K562 (cell line): ENCODE measurements around the gene TYW3. TPM values are rescaled to one million over a fixed set of nuclear protein-coding genes. Genes with fewer than 3 reads are reported as not detected.

Experiments
- AFF4 ChIP-seq: sonication (generic); formaldehyde crosslinking; IDR thresholded peaks from 2 replicates; pipeline ENCODE4 v1.8.0; 2023; ENCODE audit warnings: mild to moderate bottlenecking, missing genetic modification reagents
- HDAC2 ChIP-seq: fragments of 450-650 bp; IDR thresholded peaks from 2 replicates; pipeline ENCODE4 v1.6.1; 2016; ENCODE audit warnings: mild to moderate bottlenecking
- POLR2A ChIP-seq: fragments of 450-650 bp; conservative IDR thresholded peaks from 2 replicates; pipeline ENCODE4 v1.6.1; 2016
- TGIF2 ChIP-seq: sonication (generic); formaldehyde crosslinking; IDR thresholded peaks from 2 replicates; pipeline ENCODE4 v1.8.1; 2022; ENCODE audit warnings: mild to moderate bottlenecking, missing genetic modification reagents, moderate library complexity
- U2AF2 ChIP-seq: fragments of 200-400 bp; formaldehyde crosslinking; optimal IDR thresholded peaks from 2 replicates; pipeline ENCODE3; 2017; ENCODE audit warnings: low read depth, mild to moderate bottlenecking, low read length
- ZBTB7A ChIP-seq: IDR thresholded peaks from 2 replicates; pipeline ENCODE4 v1.6.1; 2011; ENCODE audit warnings: low read depth, mild to moderate bottlenecking, low read length, moderate library complexity, borderline replicate concordance; ENCODE audit not compliant: control insufficient read depth
- ZNF407 ChIP-seq: fragments of 450-650 bp; IDR thresholded peaks from 2 replicates; pipeline ENCODE4 v1.6.1; 2016; ENCODE audit warnings: low read depth
- ZNF444 ChIP-seq: fragments of 250-450 bp; sonication (Bioruptor Pico); IDR thresholded peaks from 2 replicates; pipeline ENCODE4 v1.4.0; 2020; ENCODE audit warnings: mild to moderate bottlenecking, moderate library complexity
- ZNF696 ChIP-seq: fragments of 250-450 bp; sonication (Bioruptor Pico); conservative IDR thresholded peaks from 2 replicates; pipeline ENCODE4 v1.4.0; 2020; ENCODE audit warnings: mild to moderate bottlenecking, moderate library complexity
- polyA plus RNA-seq, 8 experiments: library from polyadenylated mRNA; depleted of rRNA in 4 of 8; stranded (reverse) in 5 of 8; unstranded in 3 of 8; fragments of >200 nt; fragmentation: Nextera tagmentation in 2 of 8; fragmentation: Illumina TruSeq in 1 of 8; extraction: Ambion mirVana in 2 of 8; extraction: Trizol in 1 of 8; gene quantifications; 2 replicates each; pipeline versions ENCODE4 v1.2.1 to v1.2.3, GENCODE V29; 2011 to 2014; ENCODE audit warnings: inconsistent platforms in 1 of 8, missing spikeins in 1 of 8
- total RNA-seq, 7 experiments: library from RNA; depleted of rRNA in 6 of 7; stranded (reverse); fragments of >200 nt in 6 of 7; fragmentation: Illumina TruSeq in 2 of 7; extraction: Trizol in 2 of 7; gene quantifications; 2 replicates each; pipeline versions ENCODE4 v1.2.1 to v1.2.3, GENCODE V29; 2011 to 2021; ENCODE audit warnings: low replicate concordance in 1 of 7
- TF ChIP-seq, protein P1 (sequence below): fragments of 200-800 bp; sonication (Bioruptor generic); IDR thresholded peaks from 2 replicates; pipeline ENCODE4 v1.6.1; 2017; ENCODE audit warnings: missing genetic modification characterization, missing compliant biosample characterization

Gene TYW3
- total and polyA plus RNA-seq, 9 of the 15 experiments (the other 6 are each of a cell fraction or from before 2014, with no cell fraction given): 22.0 to 54.0 (median 41.1) TPM

- no peak for TF ChIP-seq ZNF407
- no peak for TF ChIP-seq HDAC2
- TF ChIP-seq ZNF696 (CRISPR knock-in tag): no peak
- TF ChIP-seq U2AF2: no peak
- no peak for TF ChIP-seq AFF4
- no peak for TF ChIP-seq POLR2A
- no peak for TF ChIP-seq ZBTB7A
- TF ChIP-seq, protein P1, sequence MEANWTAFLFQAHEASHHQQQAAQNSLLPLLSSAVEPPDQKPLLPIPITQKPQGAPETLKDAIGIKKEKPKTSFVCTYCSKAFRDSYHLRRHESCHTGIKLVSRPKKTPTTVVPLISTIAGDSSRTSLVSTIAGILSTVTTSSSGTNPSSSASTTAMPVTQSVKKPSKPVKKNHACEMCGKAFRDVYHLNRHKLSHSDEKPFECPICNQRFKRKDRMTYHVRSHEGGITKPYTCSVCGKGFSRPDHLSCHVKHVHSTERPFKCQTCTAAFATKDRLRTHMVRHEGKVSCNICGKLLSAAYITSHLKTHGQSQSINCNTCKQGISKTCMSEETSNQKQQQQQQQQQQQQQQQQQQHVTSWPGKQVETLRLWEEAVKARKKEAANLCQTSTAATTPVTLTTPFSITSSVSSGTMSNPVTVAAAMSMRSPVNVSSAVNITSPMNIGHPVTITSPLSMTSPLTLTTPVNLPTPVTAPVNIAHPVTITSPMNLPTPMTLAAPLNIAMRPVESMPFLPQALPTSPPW: no peak
- TF ChIP-seq TGIF2: no peak
- TF ChIP-seq ZNF444 (CRISPR knock-in tag): no peak
Observed at GRCh38 chr1:74697832-74698231, 35.1 kb upstream of the TYW3 start (continued).
